ENCODE results near the gene KCNJ11. TPM values are rescaled to one million over a fixed set of nuclear protein-coding genes. Genes with fewer than 3 reads are reported as not detected.

KCNJ11 gene
- total RNA-seq, 1 experiment from 2014 or later: 2.9 TPM

DNA sequence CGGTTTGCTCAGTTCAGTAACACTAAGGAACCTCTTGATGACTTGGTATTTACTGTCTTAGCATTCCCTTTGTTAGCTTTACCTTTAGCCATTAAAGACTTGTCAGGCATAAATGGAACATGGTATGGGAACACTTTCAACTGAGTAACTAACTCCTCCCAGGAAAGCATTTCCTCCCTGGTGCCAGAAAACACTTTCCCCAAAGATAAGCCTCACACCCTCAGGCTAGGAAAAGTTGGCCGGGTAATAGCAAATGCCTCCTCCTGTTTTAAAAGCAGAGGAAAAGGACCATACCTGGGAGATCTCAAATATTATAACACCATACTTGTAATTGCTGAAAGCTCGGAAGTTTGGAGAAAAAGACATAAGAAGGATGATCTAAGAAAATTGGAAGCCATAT, 12.0 kb downstream of the KCNJ11 start:
- TF ChIP-seq, protein P1, sequence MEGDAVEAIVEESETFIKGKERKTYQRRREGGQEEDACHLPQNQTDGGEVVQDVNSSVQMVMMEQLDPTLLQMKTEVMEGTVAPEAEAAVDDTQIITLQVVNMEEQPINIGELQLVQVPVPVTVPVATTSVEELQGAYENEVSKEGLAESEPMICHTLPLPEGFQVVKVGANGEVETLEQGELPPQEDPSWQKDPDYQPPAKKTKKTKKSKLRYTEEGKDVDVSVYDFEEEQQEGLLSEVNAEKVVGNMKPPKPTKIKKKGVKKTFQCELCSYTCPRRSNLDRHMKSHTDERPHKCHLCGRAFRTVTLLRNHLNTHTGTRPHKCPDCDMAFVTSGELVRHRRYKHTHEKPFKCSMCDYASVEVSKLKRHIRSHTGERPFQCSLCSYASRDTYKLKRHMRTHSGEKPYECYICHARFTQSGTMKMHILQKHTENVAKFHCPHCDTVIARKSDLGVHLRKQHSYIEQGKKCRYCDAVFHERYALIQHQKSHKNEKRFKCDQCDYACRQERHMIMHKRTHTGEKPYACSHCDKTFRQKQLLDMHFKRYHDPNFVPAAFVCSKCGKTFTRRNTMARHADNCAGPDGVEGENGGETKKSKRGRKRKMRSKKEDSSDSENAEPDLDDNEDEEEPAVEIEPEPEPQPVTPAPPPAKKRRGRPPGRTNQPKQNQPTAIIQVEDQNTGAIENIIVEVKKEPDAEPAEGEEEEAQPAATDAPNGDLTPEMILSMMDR (IDR thresholded peaks at IDR 0.05; ENCODE audit: unreplicated experiment): no peak
- BruUV-seq (replicated peaks): no TSS peak
- intact Hi-C loops (cut with micrococcal nuclease; ENCODE audit: unreplicated experiment): no loop called here
- no peaks in the 10 kb centered on the region for H3K36me3 Mint-ChIP-seq (ENCODE audit: insufficient read depth, unreplicated experiment)
- CTCF ChIA-PET: no interaction called here
- H3K27me3 Mint-ChIP-seq (ENCODE audit: unreplicated experiment): no peaks in the 10 kb centered on the region
- DNase-seq: no peak
- H3K9me3 Mint-ChIP-seq (ENCODE audit: low read depth, unreplicated experiment): peaks cover 9% of the 10 kb centered on the region
- no peak overlapping the region for H3K4me3 Mint-ChIP-seq (ENCODE audit: low read depth, unreplicated experiment)
- no peaks in the 10 kb centered on the region for H3K4me1 Mint-ChIP-seq (ENCODE audit: low read depth, unreplicated experiment)
- H3K27ac Mint-ChIP-seq (ENCODE audit: unreplicated experiment): no peak overlapping the region

GRCh38 chr11:17375547-17375946, 12.9 kb downstream of the KCNJ11 start:
- DNase-seq: no peak
- Mint-ChIP-seq H3K9me3 (ENCODE audit: low read depth, unreplicated experiment) (peaks cover 15% of the 10 kb centered on the region), H3K27me3 (ENCODE audit: unreplicated experiment) (no peaks in the 10 kb centered on the region), H3K27ac (ENCODE audit: unreplicated experiment) (no peak overlapping the region), H3K36me3 (ENCODE audit: insufficient read depth, unreplicated experiment) (no peaks in the 10 kb centered on the region), H3K4me1 (ENCODE audit: low read depth, unreplicated experiment) (no peaks in the 10 kb centered on the region), H3K4me3 (ENCODE audit: low read depth, unreplicated experiment) (no peak overlapping the region)
- intact Hi-C loops (cut with micrococcal nuclease; ENCODE audit: unreplicated experiment): no loop called here
- BruUV-seq (replicated peaks): no TSS peak
- CTCF ChIA-PET: no interaction called here
- TF ChIP-seq, protein P1 (IDR thresholded peaks at IDR 0.05; ENCODE audit: unreplicated experiment): no peak

DNA sequence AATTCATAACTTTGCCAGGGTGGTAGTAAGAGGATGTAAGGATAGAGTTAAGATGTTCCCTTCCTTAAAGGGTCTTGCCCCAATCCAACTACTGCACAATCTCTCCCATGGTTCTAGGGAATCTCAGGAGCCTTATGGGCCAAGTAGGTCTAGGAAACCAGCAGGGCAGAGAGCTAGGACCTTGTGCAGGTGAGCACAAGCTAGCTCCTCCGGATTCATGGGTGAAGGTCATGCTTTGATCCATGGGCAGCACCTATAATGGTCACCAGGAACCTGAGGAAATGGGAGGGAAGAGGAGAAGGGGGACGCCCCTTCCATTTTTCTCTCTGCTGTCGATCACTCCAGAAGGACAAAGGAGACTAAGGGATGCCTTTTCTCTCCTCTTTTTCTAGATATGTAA, 16.8 kb downstream of the KCNJ11 start:
- H3K27me3 Mint-ChIP-seq (ENCODE audit: unreplicated experiment): no peaks in the 10 kb centered on the region
- no peak overlapping the region for H3K27ac Mint-ChIP-seq (ENCODE audit: unreplicated experiment)
- peaks cover 20% of the 10 kb centered on the region for H3K9me3 Mint-ChIP-seq (ENCODE audit: low read depth, unreplicated experiment)
- H3K4me1 Mint-ChIP-seq (ENCODE audit: low read depth, unreplicated experiment): no peaks in the 10 kb centered on the region
- no peak for DNase-seq
- CTCF ChIA-PET: no interaction called here
- TF ChIP-seq, protein P1 (IDR thresholded peaks at IDR 0.05; ENCODE audit: unreplicated experiment): no peak
- H3K36me3 Mint-ChIP-seq (ENCODE audit: insufficient read depth, unreplicated experiment): no peaks in the 10 kb centered on the region
- BruUV-seq (replicated peaks): no TSS peak
- no peak overlapping the region for H3K4me3 Mint-ChIP-seq (ENCODE audit: low read depth, unreplicated experiment)
- intact Hi-C loops (cut with micrococcal nuclease; ENCODE audit: unreplicated experiment): no loop called here

- no peaks in the 10 kb centered on the region for H3K27me3 Mint-ChIP-seq (ENCODE audit: unreplicated experiment)
- no peak overlapping the region for H3K4me3 Mint-ChIP-seq (ENCODE audit: low read depth, unreplicated experiment)
- intact Hi-C loops (cut with micrococcal nuclease; ENCODE audit: unreplicated experiment): no loop called here
- peaks cover 20% of the 10 kb centered on the region for H3K9me3 Mint-ChIP-seq (ENCODE audit: low read depth, unreplicated experiment)
- CTCF ChIA-PET: no interaction called here
- no peak overlapping the region for H3K27ac Mint-ChIP-seq (ENCODE audit: unreplicated experiment)
- TF ChIP-seq, protein P1 (IDR thresholded peaks at IDR 0.05; ENCODE audit: unreplicated experiment): no peak
- no peak for DNase-seq
- no peaks in the 10 kb centered on the region for H3K4me1 Mint-ChIP-seq (ENCODE audit: low read depth, unreplicated experiment)
- H3K36me3 Mint-ChIP-seq (ENCODE audit: insufficient read depth, unreplicated experiment): no peaks in the 10 kb centered on the region
- BruUV-seq (replicated peaks): no TSS peak
Observed at GRCh38 chr11:17369684-17370243, 18.7 kb downstream of the KCNJ11 start.

Measured in Calu3 (cell line).